NCI-H82 (cell line): Measurements from ENCODE around the gene ATG5.

Experiments used
- DNase-seq: peaks from one replicate; lab custom pipeline; 2025; lab: John Stamatoyannopoulos, UW

Gene ATG5

GRCh38 chr6:106180208-106180607, 145.4 kb downstream of the ATG5 start:
- no peak for DNase-seq

GRCh38 chr6:106178900-106179299, 146.7 kb downstream of the ATG5 start:
- no peak for DNase-seq

- no peak for DNase-seq
These were observed 147.8 kb downstream of the ATG5 start for GRCh38 chr6:106177786-106178185.

- no peak for DNase-seq
These were observed 152.3 kb downstream of the ATG5 start for GRCh38 chr6:106173124-106173879.

GRCh38 chr6:106170030-106170791, 155.3 kb downstream of the ATG5 start:
- no peak for DNase-seq

GRCh38 chr6:106169517-106169916, 156.0 kb downstream of the ATG5 start:
- no peak for DNase-seq

GRCh38 chr6:106168097-106168888, 157.3 kb downstream of the ATG5 start:
- no peak for DNase-seq

- DNase-seq: no peak
These were observed 158.3 kb downstream of the ATG5 start for GRCh38 chr6:106167096-106167814.

GRCh38 chr6:106165885-106166485, 159.6 kb downstream of the ATG5 start:
- DNase-seq: no peak

GRCh38 chr6:106163966-106164877, 161.3 kb downstream of the ATG5 start:
- DNase-seq: no peak

- no peak for DNase-seq
These were observed 162.1 kb downstream of the ATG5 start for GRCh38 chr6:106163446-106163965.

GRCh38 chr6:106162921-106163320, 162.6 kb downstream of the ATG5 start:
- DNase-seq: no peak

GRCh38 chr6:106161893-106162292, 163.7 kb downstream of the ATG5 start:
- no peak for DNase-seq

- no peak for DNase-seq
These were observed 164.2 kb downstream of the ATG5 start for GRCh38 chr6:106161311-106161874.

GRCh38 chr6:106160189-106160588, 165.4 kb downstream of the ATG5 start:
- no peak for DNase-seq

GRCh38 chr6:106159531-106159940, 166.0 kb downstream of the ATG5 start:
- no peak for DNase-seq

GRCh38 chr6:106158816-106159215, 166.7 kb downstream of the ATG5 start:
- no peak for DNase-seq

- DNase-seq: no peak
These were observed 168.7 kb downstream of the ATG5 start for GRCh38 chr6:106156863-106157262.

- no peak for DNase-seq
These were observed 169.1 kb downstream of the ATG5 start for GRCh38 chr6:106156413-106156812.
